WERI-Rb-1 (cell line): Measurements from ENCODE around the gene NUP93.

Experiments
- DNase-seq: peaks from one replicate; pipeline ENCODE4 v3.0.0-alpha.2; 2020
- H3K27ac ChIP-seq: fragments of 250-450 bp; sonication (Bioruptor Pico); 2 replicates; pipeline ENCODE4 v1.5.1; 2020; ENCODE audit warnings: mild to moderate bottlenecking, moderate library complexity
- H3K27me3 ChIP-seq: fragments of 250-450 bp; sonication (Bioruptor Pico); 2 replicates; pipeline ENCODE4 v1.5.1; 2021; ENCODE audit warnings: mild to moderate bottlenecking, low read depth, moderate library complexity; ENCODE audit not compliant: insufficient read depth, severe bottlenecking
- H3K36me3 ChIP-seq: fragments of 250-450 bp; sonication (Bioruptor Pico); 2 replicates; pipeline ENCODE4 v1.5.1; 2020; ENCODE audit warnings: mild to moderate bottlenecking, moderate library complexity
- H3K4me3 ChIP-seq: 2 replicates; pipeline ENCODE4 v1.5.1; 2011; ENCODE audit warnings: low read depth, mild to moderate bottlenecking, control low read depth, low read length
- H3K9me3 ChIP-seq: fragments of 250-450 bp; sonication (Bioruptor Pico); 2 replicates; pipeline ENCODE4 v1.5.1; 2021; ENCODE audit warnings: mild to moderate bottlenecking, moderate library complexity; ENCODE audit not compliant: severe bottlenecking
- CTCF ChIP-seq: IDR thresholded peaks from 2 replicates; pipeline ENCODE4 v1.5.1; 2011; ENCODE audit warnings: low read depth, mild to moderate bottlenecking, control low read depth, inconsistent platforms, low read length

Gene NUP93

GRCh38 chr16:56838622-56839337, 108.9 kb downstream of the NUP93 start:
- Histone ChIP-seq H3K4me3 (no peak overlapping the region), H3K9me3 (no peaks in the 10 kb centered on the region), H3K36me3 (peaks cover 65% of the 10 kb centered on the region), H3K27me3 (no peaks in the 10 kb centered on the region), H3K27ac (no peak overlapping the region)
- TF ChIP-seq CTCF, result no peak
- no peak for DNase-seq

- Histone ChIP-seq H3K9me3 (no peaks in the 10 kb centered on the region), H3K27me3 (no peaks in the 10 kb centered on the region), H3K4me3 (no peak overlapping the region), H3K27ac (no peak overlapping the region), H3K36me3 (peaks cover 61% of the 10 kb centered on the region)
- TF ChIP-seq CTCF, result no peak
- DNase-seq, result no peak
Measured at GRCh38 chr16:56841233-56841632, 111.3 kb downstream of the NUP93 start.

- Histone ChIP-seq H3K36me3 (peaks cover 58% of the 10 kb centered on the region), H3K27ac (no peak overlapping the region), H3K9me3 (no peaks in the 10 kb centered on the region), H3K27me3 (no peaks in the 10 kb centered on the region), H3K4me3 (no peak overlapping the region)
- no peak for DNase-seq
- no peak for TF ChIP-seq CTCF
Measured at GRCh38 chr16:56841659-56842058, 111.7 kb downstream of the NUP93 start.

- no peak for DNase-seq
- no peak for TF ChIP-seq CTCF
- H3K4me3 ChIP-seq, result no peak overlapping the region
- H3K27me3 ChIP-seq, result no peaks in the 10 kb centered on the region
- no peak overlapping the region for H3K27ac ChIP-seq
- peaks cover 53% of the 10 kb centered on the region for H3K36me3 ChIP-seq
- no peaks in the 10 kb centered on the region for H3K9me3 ChIP-seq
Measured at GRCh38 chr16:56842133-56842532, 112.2 kb downstream of the NUP93 start.

GRCh38 chr16:56844056-56844455, 114.1 kb downstream of the NUP93 start:
- Histone ChIP-seq H3K9me3 (no peaks in the 10 kb centered on the region), H3K27ac (no peak overlapping the region), H3K27me3 (no peaks in the 10 kb centered on the region), H3K4me3 (no peak overlapping the region), H3K36me3 (peaks cover 39% of the 10 kb centered on the region)
- no peak for TF ChIP-seq CTCF
- DNase-seq, result no peak
